Measurements from ENCODE around the gene BRICD5.

DNA sequence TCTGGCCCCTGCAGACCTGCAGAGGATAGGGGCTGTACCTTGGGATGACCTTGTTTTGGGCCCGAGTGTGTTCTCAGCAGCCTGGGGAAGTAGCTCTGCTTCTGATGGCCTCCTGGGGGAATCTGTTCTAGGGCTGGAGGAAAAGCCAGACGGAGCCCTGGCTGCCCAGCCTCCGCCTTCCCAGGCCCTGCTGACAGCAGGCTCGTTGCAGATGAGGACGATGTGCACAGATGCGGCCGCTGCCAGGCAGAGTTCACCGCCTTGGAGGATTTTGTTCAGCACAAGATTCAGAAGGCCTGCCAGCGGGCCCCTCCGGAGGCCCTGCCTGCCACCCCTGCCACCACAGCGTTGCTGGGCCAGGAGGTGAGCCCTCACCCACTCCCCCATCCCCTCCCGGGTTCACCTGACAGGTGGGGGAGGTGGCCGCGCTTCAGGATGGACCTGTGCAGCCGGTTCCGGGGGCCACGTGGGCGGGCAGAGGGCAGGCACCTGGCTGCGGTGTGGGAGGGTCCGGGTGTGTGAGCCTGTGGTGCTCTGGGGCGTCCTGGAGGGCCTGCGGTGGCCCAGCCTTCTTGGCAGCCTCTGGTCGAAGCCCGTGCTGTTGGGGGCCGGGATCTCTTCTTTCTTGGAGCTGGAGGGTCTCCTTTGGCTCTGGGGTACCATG lies 17.6 kb upstream of the BRICD5 start:
- TF ChIP-seq, protein P1, sequence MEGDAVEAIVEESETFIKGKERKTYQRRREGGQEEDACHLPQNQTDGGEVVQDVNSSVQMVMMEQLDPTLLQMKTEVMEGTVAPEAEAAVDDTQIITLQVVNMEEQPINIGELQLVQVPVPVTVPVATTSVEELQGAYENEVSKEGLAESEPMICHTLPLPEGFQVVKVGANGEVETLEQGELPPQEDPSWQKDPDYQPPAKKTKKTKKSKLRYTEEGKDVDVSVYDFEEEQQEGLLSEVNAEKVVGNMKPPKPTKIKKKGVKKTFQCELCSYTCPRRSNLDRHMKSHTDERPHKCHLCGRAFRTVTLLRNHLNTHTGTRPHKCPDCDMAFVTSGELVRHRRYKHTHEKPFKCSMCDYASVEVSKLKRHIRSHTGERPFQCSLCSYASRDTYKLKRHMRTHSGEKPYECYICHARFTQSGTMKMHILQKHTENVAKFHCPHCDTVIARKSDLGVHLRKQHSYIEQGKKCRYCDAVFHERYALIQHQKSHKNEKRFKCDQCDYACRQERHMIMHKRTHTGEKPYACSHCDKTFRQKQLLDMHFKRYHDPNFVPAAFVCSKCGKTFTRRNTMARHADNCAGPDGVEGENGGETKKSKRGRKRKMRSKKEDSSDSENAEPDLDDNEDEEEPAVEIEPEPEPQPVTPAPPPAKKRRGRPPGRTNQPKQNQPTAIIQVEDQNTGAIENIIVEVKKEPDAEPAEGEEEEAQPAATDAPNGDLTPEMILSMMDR (IDR thresholded peaks at IDR 0.05) = no peak
- TF ChIP-seq EZH2 (IDR thresholded peaks at IDR 0.05) = no peak
